Osteocyte (in vitro differentiated cells): ENCODE results near the gene GJB5. TPM values are rescaled to one million over a fixed set of nuclear protein-coding genes. Genes with fewer than 3 reads are reported as not detected.

ENCODE experiments used
- DNase-seq: peaks from one replicate; pipeline ENCODE4 v3.0.0; 2021; ENCODE audit warnings: mixed read lengths; ENCODE audit not compliant: unreplicated experiment; ENCODE audit errors: extremely low spot score
- H3K27ac Mint-ChIP-seq: one replicate; pipeline ENCODE4 v1.8.0; 2021; ENCODE audit warnings: mild to moderate bottlenecking, mixed read lengths; ENCODE audit not compliant: unreplicated experiment
- H3K27me3 Mint-ChIP-seq: one replicate; pipeline ENCODE4 v1.8.0; 2021; ENCODE audit warnings: mixed read lengths; ENCODE audit not compliant: unreplicated experiment
- H3K36me3 Mint-ChIP-seq: one replicate; pipeline ENCODE4 v1.8.0; 2021; ENCODE audit warnings: mixed read lengths; ENCODE audit not compliant: unreplicated experiment
- H3K4me1 Mint-ChIP-seq: one replicate; pipeline ENCODE4 v1.8.0; 2021; ENCODE audit warnings: mixed read lengths; ENCODE audit not compliant: unreplicated experiment
- H3K4me3 Mint-ChIP-seq: one replicate; pipeline ENCODE4 v1.8.0; 2021; ENCODE audit warnings: mild to moderate bottlenecking, moderate library complexity, mixed read lengths; ENCODE audit not compliant: unreplicated experiment
- H3K9me3 Mint-ChIP-seq: one replicate; pipeline ENCODE4 v1.8.0; 2021; ENCODE audit warnings: mixed read lengths; ENCODE audit not compliant: unreplicated experiment
- total RNA-seq: library from RNA; stranded (reverse); gene quantifications from 2 replicates; pipeline ENCODE4 v1.2.1, GENCODE V29; 2021
- TF ChIP-seq, protein P1 (sequence below): fragments of 200-600 bp; sonication (generic); IDR thresholded peaks from 2 replicates; pipeline ENCODE4 v1.5.0; 2021; ENCODE audit warnings: antibody characterized with exemption, mild to moderate bottlenecking, moderate library complexity

The GJB5 gene
- total RNA-seq, 1 donor from 2014 or later, result not detected

DNA sequence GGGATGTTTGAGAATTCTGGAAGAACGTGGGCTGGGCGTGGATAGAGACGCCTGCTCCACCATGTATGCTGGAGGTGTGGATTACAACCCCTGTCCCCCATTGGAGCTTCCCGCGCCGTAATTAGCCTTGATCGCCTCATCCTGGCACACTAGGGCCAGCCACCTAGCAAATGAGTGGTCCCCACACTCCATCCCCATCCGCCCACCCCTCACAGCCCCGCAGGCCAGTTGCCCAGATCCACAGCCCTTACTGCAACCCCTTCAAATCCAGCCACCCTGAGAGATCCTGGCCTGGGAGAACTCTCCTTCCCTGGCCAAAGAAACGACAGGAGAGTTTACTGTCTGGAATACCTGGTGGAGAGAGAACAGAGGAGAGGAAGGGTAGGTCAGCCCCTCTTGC is 37.6 kb downstream of the GJB5 start:
- H3K4me1 Mint-ChIP-seq, result peaks cover 5% of the 10 kb centered on the region
- no peak overlapping the region for H3K27ac Mint-ChIP-seq
- no peak for DNase-seq
- H3K36me3 Mint-ChIP-seq, result no peaks in the 10 kb centered on the region
- H3K9me3 Mint-ChIP-seq, result no peaks in the 10 kb centered on the region
- TF ChIP-seq, protein P1, sequence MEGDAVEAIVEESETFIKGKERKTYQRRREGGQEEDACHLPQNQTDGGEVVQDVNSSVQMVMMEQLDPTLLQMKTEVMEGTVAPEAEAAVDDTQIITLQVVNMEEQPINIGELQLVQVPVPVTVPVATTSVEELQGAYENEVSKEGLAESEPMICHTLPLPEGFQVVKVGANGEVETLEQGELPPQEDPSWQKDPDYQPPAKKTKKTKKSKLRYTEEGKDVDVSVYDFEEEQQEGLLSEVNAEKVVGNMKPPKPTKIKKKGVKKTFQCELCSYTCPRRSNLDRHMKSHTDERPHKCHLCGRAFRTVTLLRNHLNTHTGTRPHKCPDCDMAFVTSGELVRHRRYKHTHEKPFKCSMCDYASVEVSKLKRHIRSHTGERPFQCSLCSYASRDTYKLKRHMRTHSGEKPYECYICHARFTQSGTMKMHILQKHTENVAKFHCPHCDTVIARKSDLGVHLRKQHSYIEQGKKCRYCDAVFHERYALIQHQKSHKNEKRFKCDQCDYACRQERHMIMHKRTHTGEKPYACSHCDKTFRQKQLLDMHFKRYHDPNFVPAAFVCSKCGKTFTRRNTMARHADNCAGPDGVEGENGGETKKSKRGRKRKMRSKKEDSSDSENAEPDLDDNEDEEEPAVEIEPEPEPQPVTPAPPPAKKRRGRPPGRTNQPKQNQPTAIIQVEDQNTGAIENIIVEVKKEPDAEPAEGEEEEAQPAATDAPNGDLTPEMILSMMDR, result no peak
- H3K4me3 Mint-ChIP-seq, result no peak overlapping the region
- H3K27me3 Mint-ChIP-seq, result peaks cover 14% of the 10 kb centered on the region

DNA sequence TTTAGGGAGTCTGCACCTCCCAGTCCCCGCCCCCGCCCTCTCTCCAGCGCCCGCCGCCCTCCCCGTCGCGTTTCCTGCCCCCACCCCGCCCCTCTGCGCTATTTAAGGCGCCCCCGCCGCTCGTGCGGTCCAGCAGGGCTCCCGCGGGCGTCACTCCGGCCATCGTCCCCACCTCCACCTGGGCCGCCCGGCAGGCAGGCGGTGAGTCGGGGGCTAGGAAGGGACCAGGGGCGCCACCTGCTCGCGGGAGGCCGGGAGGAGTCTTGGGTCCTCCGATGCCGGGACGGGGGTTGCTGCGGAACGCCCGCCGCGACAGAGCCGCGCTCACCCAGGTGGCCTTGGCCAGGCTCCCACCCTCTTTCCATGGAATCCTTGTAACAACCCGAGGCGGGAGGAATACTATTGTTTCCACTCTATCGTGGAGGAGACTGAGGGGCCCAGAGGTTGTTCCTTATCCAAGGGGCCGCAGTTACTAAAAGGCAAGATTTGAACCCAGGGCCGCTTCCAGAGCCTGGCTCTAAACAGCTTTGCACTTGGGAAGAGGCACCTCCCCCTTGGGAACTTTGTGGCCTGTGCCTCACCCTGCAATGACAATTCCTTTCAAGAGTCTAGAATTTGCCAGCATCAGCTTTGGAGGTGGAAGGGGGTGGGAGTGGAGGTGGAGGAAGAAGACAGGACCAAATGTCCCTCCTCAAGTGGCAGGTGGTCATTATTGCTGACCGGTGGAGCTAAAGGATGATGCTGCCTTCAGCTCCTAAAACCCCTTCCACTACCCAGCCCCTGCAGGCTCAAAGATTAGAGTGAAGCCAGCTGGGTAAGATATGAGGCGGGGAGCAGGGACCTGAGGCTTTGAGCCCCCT is 38.3 kb downstream of the GJB5 start, which contains the start of gene GJA4:
GJA4 (plus strand) TSS at position 132 of the 860 bp plus-strand sequence. CDS start 1,215 bp downstream, outside the sequence.
- H3K9me3 Mint-ChIP-seq, result no peaks in the 10 kb centered on the region
- DNase-seq, result no peak
- H3K4me1 Mint-ChIP-seq, result peaks cover 2% of the 10 kb centered on the region
- no peak within 1 kb of the TSS for H3K27ac Mint-ChIP-seq
- TF ChIP-seq, protein P1, result no peak
- peaks cover 14% of the 10 kb centered on the region for H3K27me3 Mint-ChIP-seq
- H3K4me3 Mint-ChIP-seq, result no peak within 1 kb of the TSS
- H3K36me3 Mint-ChIP-seq, result no peaks in the 10 kb centered on the region

DNA sequence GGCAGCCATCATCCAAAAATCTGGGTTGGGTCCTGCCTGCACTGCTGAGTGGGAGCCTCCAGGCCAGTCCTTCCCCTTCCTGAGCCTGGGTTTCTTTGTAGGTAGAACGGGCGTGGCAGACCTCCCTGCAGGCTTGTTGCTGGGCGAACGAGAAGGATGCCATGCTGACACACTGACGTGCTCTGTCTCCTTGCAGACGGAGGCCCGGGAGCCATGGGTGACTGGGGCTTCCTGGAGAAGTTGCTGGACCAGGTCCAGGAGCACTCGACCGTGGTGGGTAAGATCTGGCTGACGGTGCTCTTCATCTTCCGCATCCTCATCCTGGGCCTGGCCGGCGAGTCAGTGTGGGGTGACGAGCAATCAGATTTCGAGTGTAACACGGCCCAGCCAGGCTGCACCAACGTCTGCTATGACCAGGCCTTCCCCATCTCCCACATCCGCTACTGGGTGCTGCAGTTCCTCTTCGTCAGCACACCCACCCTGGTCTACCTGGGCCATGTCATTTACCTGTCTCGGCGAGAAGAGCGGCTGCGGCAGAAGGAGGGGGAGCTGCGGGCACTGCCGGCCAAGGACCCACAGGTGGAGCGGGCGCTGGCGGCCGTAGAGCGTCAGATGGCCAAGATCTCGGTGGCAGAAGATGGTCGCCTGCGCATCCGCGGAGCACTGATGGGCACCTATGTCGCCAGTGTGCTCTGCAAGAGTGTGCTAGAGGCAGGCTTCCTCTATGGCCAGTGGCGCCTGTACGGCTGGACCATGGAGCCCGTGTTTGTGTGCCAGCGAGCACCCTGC is 39.3 kb downstream of the GJB5 start:
- Mint-ChIP-seq H3K9me3 (no peaks in the 10 kb centered on the region), H3K36me3 (no peaks in the 10 kb centered on the region), H3K27me3 (peaks cover 14% of the 10 kb centered on the region), H3K27ac (no peak overlapping the region), H3K4me1 (no peaks in the 10 kb centered on the region), H3K4me3 (no peak overlapping the region)
- TF ChIP-seq, protein P1, result no peak
- no peak for DNase-seq

DNA sequence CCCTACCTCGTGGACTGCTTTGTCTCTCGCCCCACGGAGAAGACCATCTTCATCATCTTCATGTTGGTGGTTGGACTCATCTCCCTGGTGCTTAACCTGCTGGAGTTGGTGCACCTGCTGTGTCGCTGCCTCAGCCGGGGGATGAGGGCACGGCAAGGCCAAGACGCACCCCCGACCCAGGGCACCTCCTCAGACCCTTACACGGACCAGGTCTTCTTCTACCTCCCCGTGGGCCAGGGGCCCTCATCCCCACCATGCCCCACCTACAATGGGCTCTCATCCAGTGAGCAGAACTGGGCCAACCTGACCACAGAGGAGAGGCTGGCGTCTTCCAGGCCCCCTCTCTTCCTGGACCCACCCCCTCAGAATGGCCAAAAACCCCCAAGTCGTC is 39.9 kb downstream of the GJB5 start:
- TF ChIP-seq, protein P1, result no peak
- Mint-ChIP-seq H3K27me3 (peaks cover 14% of the 10 kb centered on the region), H3K4me3 (no peak overlapping the region), H3K9me3 (no peaks in the 10 kb centered on the region), H3K36me3 (no peaks in the 10 kb centered on the region), H3K4me1 (no peaks in the 10 kb centered on the region), H3K27ac (no peak overlapping the region)
- DNase-seq, result no peak

DNA sequence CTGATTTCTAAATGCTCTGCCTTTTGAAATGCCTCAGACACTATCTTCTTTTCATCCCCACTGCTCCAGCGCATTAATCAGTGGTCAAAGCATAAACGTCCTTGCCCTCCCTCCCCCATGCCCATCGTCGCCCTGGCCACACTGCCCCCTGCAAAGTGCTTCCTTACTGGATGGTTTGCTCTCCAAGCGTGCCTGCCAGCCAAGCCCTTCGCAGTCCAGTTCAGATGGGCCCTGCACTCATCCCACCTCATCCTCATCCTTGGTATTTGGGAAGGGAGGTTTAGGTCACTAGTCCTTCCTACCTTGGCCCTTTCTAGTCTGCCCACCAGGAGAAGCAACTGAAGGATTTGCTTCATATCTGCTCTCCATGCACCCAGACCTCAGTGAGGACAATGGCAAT is 41.1 kb downstream of the GJB5 start:
- DNase-seq, result no peak
- Mint-ChIP-seq H3K4me1 (no peaks in the 10 kb centered on the region), H3K27me3 (peaks cover 11% of the 10 kb centered on the region), H3K9me3 (no peaks in the 10 kb centered on the region), H3K27ac (no peak overlapping the region), H3K36me3 (no peaks in the 10 kb centered on the region), H3K4me3 (no peak overlapping the region)
- TF ChIP-seq, protein P1, result no peak
